Smooth muscle cell (in vitro differentiated cells): ENCODE data around the gene STX11. TPM values are rescaled to one million over a fixed set of nuclear protein-coding genes. Genes with fewer than 3 reads are reported as not detected.

Source experiments
- DNase-seq: peaks from one replicate; lab custom pipeline; 2025; ENCODE audit not compliant: unreplicated experiment; lab: John Stamatoyannopoulos, UW
- H2AFZ ChIP-seq: fragments of 200-600 bp; sonication (generic); 2 replicates; pipeline ENCODE4 v1.6.0; 2016; ENCODE audit warnings: antibody characterized with exemption, low read depth, mild to moderate bottlenecking
- H3F3A ChIP-seq: fragments of 200-600 bp; sonication (generic); 2 replicates; pipeline ENCODE4 v1.6.0; 2017; ENCODE audit warnings: antibody characterized with exemption, low read depth
- H3K27ac ChIP-seq: fragments of 200-600 bp; sonication (generic); 2 replicates; pipeline ENCODE4 v1.5.1; 2016; ENCODE audit warnings: low read depth, mild to moderate bottlenecking
- H3K27me3 ChIP-seq: fragments of 200-600 bp; sonication (generic); 2 replicates; pipeline ENCODE4 v1.6.1; 2016; ENCODE audit warnings: low read depth, mild to moderate bottlenecking
- H3K36me3 ChIP-seq: fragments of 200-600 bp; sonication (generic); 2 replicates; pipeline ENCODE4 v1.5.1; 2016; ENCODE audit warnings: low read depth
- H3K4me1 ChIP-seq: fragments of 200-600 bp; sonication (generic); 2 replicates; pipeline ENCODE4 v1.5.1; 2016; ENCODE audit warnings: low read depth
- H3K4me2 ChIP-seq: fragments of 200-600 bp; sonication (generic); 2 replicates; pipeline ENCODE4 v1.6.0; 2016; ENCODE audit warnings: mild to moderate bottlenecking
- H3K4me3 ChIP-seq: fragments of 200-600 bp; sonication (generic); 2 replicates; pipeline ENCODE4 v1.5.1; 2016; ENCODE audit warnings: mild to moderate bottlenecking
- H3K79me2 ChIP-seq: fragments of 200-600 bp; sonication (generic); 2 replicates; pipeline ENCODE4 v1.6.0; 2016; ENCODE audit warnings: low read depth, mild to moderate bottlenecking
- H3K9ac ChIP-seq: fragments of 200-600 bp; sonication (generic); 2 replicates; pipeline ENCODE4 v1.6.0; 2016; ENCODE audit warnings: low read depth
- H3K9me3 ChIP-seq: fragments of 200-600 bp; sonication (generic); replicated peaks from 2 replicates; pipeline ENCODE4 v1.5.1; 2016; ENCODE audit warnings: low read depth
- H4K20me1 ChIP-seq: fragments of 200-600 bp; sonication (generic); 2 replicates; pipeline ENCODE4 v1.6.0; 2016; ENCODE audit warnings: low read depth
- CTCF ChIP-seq: fragments of 200-600 bp; sonication (generic); IDR thresholded peaks from 2 replicates; pipeline ENCODE4 v1.5.1; 2017; ENCODE audit warnings: borderline replicate concordance, mild to moderate bottlenecking, antibody characterized with exemption; ENCODE audit not compliant: insufficient read depth, poor library complexity, severe bottlenecking
- WGBS: methylation state at CpG from one replicate; pipeline ENCODE4 v1.1.7; 2016; ENCODE audit warnings: low lambda C conversion rate; 5-methylcytosine and 5-hydroxymethylcytosine counted together
- polyA plus RNA-seq: library from polyadenylated mRNA; unstranded; fragments of >200 nt; fragmentation: Nextera tagmentation; extraction: Ambion mirVana; gene quantifications from 2 replicates; pipeline ENCODE4 v1.2.1, GENCODE V29; 2016
- total RNA-seq: library from RNA; depleted of rRNA; stranded (reverse); fragments of >200 nt; gene quantifications from 2 replicates; pipeline ENCODE4 v1.2.3, GENCODE V29; 2014

The STX11 gene
- total and polyA plus RNA-seq, 2 experiments from 2014 or later: 0.53 to 0.72 TPM

DNA sequence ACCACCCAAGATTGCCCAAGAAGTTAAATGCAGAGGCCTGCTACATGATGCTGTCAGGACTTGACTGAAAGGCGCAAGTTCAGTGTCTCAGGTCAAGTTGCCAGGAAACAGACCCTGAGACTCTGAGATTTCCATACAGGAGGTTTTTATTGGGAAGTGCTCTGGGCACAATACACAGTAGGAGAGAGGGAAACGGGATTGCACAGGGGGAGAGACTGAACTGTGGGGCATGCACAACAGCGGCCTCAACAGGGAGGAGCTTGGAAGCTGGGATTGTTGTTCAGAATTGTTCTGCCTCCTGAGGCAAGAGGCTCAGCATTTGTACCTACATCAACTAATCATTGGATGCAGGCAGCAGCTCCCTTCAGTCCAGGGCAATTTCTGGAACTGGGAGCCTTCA is 6.7 kb downstream of the STX11 start:
- Histone ChIP-seq H3K4me1 (peaks cover 6% of the 10 kb centered on the region), H3K4me2 (no peak overlapping the region), H2AFZ (no peak overlapping the region), H3K27ac (no peak overlapping the region), H3K9me3 (no peaks in the 10 kb centered on the region), H3K9ac (no peak overlapping the region), H3K36me3 (no peaks in the 10 kb centered on the region), H3K79me2 (no peaks in the 10 kb centered on the region), H4K20me1 (no peaks in the 10 kb centered on the region), H3K4me3 (no peak overlapping the region), H3K27me3 (peaks cover 4% of the 10 kb centered on the region), H3F3A (no peaks in the 10 kb centered on the region)
- TF ChIP-seq CTCF: no peak
- no peak for DNase-seq
- 79% methylated on average over 3 of the region's 3 CpGs for WGBS

- H3K4me1 ChIP-seq: peaks cover 6% of the 10 kb centered on the region
- no peaks in the 10 kb centered on the region for H3K79me2 ChIP-seq
- no peak overlapping the region for H3K27ac ChIP-seq
- no peak overlapping the region for H3K9ac ChIP-seq
- H3K36me3 ChIP-seq: no peaks in the 10 kb centered on the region
- H2AFZ ChIP-seq: no peak overlapping the region
- peak overlapping the region; percentile 53 for H3K4me2 ChIP-seq
- H3F3A ChIP-seq: no peaks in the 10 kb centered on the region
- H4K20me1 ChIP-seq: no peaks in the 10 kb centered on the region
- no peak for TF ChIP-seq CTCF
- 27% methylated on average over 3 of the region's 3 CpGs for WGBS
- H3K9me3 ChIP-seq: no peaks in the 10 kb centered on the region
- H3K27me3 ChIP-seq: no peaks in the 10 kb centered on the region
- no peak for DNase-seq
- H3K4me3 ChIP-seq: no peak overlapping the region
Measured at GRCh38 chr6:144158133-144158532, 7.8 kb downstream of the STX11 start.

GRCh38 chr6:144159223-144159622 is 8.9 kb downstream of the STX11 start:
- H3K9ac ChIP-seq: no peak overlapping the region
- no peak overlapping the region for H3K4me3 ChIP-seq
- no peak for DNase-seq
- no peaks in the 10 kb centered on the region for H3F3A ChIP-seq
- no peaks in the 10 kb centered on the region for H3K36me3 ChIP-seq
- H3K27ac ChIP-seq: no peak overlapping the region
- H3K4me2 ChIP-seq: no peak overlapping the region
- H2AFZ ChIP-seq: no peak overlapping the region
- H3K9me3 ChIP-seq: no peaks in the 10 kb centered on the region
- no peaks in the 10 kb centered on the region for H4K20me1 ChIP-seq
- no peaks in the 10 kb centered on the region for H3K79me2 ChIP-seq
- peaks cover 6% of the 10 kb centered on the region for H3K4me1 ChIP-seq
- no peak for TF ChIP-seq CTCF
- no peaks in the 10 kb centered on the region for H3K27me3 ChIP-seq
- 91% methylated on average over 5 of the region's 5 CpGs for WGBS

DNA sequence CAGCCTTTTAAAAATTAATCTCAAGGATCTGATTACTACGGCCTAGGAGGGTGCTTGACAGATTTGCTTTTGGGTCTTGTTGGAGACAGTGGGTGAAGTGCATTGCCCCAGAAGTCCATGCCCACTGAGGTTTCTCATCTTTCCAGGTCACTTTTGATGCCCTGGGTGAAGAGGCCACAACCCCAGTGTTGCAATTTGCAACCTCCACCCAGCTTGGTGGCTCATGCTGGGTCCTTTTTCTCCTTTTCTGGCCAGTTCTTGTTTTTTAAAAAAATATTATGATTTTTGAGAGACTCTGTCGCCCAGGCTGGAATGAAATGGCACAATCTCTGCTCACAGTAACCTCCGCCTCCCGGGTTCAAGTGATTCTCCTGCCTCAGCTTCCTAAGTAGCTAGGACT is 9.4 kb downstream of the STX11 start:
- H3K4me2 ChIP-seq: no peak overlapping the region
- H3F3A ChIP-seq: no peaks in the 10 kb centered on the region
- H4K20me1 ChIP-seq: no peaks in the 10 kb centered on the region
- TF ChIP-seq CTCF: no peak
- WGBS: 97% methylated on average over 4 of the region's 4 CpGs
- H3K9ac ChIP-seq: no peak overlapping the region
- no peaks in the 10 kb centered on the region for H3K79me2 ChIP-seq
- no peaks in the 10 kb centered on the region for H3K36me3 ChIP-seq
- H3K27ac ChIP-seq: no peak overlapping the region
- no peaks in the 10 kb centered on the region for H3K9me3 ChIP-seq
- H3K27me3 ChIP-seq: no peaks in the 10 kb centered on the region
- H3K4me1 ChIP-seq: peaks cover 6% of the 10 kb centered on the region
- H2AFZ ChIP-seq: no peak overlapping the region
- H3K4me3 ChIP-seq: no peak overlapping the region
- no peak for DNase-seq
